Measurements from ENCODE around the gene WDR4.
"Not testable (repeated sequence)": the region's sequence is repeated elsewhere in the genome, so short reads cannot be mapped to it uniquely, and the experiment has no call there.

WDR4 gene

GRCh38 chr21:42875811-42876210, 3.5 kb downstream of the WDR4 start:
- DNase-seq (ENCODE audit: low read depth) = not testable (repeated sequence)

DNA sequence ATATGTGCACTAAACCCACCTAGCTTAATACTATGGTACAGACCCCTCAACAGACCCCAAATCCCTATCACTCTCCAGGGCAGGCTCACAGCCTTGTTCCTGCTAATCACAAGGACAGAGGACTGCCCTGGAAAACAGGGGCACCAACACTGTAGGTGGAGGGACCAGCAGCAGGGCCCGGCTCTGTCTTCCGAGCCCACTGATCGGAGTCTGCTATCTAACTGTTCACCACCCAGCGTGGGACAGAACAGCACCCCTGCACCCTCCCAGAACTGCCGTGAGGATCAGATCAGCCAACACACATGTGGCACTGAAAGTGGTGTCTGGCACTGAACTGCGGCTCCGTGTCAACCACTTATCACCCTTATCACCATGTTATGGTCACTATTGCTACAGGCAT, 6.2 kb downstream of the WDR4 start:
- no peak for DNase-seq (ENCODE audit: low read depth)

- no peak for DNase-seq (ENCODE audit: low read depth)
These were observed 11.1 kb downstream of the WDR4 start for GRCh38 chr21:42868196-42868595.

GRCh38 chr21:42865776-42866160, 13.6 kb downstream of the WDR4 start:
- DNase-seq (ENCODE audit: low read depth) = no peak

- no peak for DNase-seq (ENCODE audit: low read depth)
These were observed 14.2 kb downstream of the WDR4 start for GRCh38 chr21:42864815-42865775.

DNA sequence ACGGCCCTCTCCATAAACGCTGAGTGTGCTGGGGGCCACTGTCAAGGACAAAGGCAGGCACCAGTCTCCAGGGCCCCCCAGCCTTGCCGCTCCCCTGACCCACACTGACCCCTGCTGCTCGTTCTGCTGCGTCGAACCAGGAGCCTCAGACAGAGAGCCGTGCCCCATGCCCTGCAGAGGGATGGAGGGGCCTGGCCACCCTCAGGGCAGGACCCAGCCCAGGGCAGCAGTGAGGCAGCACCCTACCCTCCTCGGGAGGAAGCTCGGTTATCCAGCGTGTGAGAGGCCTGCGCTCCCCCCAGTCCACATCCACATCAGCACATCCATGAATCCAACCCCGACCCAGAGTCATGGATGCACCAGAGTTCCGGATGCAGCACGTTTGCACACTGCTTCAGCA, 15.1 kb downstream of the WDR4 start:
- DNase-seq (ENCODE audit: low read depth) = no peak

- DNase-seq (ENCODE audit: low read depth) = no peak
These were observed 15.9 kb downstream of the WDR4 start for GRCh38 chr21:42863504-42863870.

DNA sequence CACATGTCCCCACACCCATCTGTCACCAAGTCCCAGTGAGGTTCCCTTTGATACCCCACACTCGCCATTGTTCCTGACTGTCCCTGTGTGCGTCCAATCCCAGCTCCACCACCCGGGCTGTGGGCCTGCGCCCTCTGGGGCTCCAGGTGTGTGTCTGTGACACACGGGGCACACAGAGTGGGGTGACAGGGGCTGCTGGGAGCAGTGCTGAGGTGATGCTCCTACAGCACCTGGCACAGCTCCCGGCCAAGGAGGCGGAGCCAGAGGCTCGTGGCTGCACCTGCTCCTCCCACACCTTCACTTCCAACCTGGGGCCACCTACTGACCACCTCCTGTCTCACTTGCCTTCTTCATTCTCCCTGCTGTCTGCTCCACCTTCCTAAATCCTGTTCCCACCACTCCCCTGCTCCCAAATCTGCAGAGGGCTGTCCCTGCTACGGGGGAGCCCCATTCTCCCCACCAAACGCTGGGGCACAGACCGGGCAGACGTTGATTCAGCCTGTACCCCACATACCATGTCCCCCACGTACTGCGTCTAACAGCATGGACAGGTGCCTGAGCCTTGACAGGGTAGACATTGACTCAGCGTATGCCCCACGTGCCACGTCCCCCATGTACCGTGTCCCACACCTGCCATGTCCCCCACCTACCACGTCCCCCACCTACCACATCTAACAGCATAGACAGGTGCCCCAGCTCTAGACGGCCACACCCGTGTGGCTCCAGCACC, 16.4 kb downstream of the WDR4 start:
- no peak for DNase-seq (ENCODE audit: low read depth)

GRCh38 chr21:42861848-42862400, 17.4 kb downstream of the WDR4 start:
- DNase-seq (ENCODE audit: low read depth) = no peak

DNA sequence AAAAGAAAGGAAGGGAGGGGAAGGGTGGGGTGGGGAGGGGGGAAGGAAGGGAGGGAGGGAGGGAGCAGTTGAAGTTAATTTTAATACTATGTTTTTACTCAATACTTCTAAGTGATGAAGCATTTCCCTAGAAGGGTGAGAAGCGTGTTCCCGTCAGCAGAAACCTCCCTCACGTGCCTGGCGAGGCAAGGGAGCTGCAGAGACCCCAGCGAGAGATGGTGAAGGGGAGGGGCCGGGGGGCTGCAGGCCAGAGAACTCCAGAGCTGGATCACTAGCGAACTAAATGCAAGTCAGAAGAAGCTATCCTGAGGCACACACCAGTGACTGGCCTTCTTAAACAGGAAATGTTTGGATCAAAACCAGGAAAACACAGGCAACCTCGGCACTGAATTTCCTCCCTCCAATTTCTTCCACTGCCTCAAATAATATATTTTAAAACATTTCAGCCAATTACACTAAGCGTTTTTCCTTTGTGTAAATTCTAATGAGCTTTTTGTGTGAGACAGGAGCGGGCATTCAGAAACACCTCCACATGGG, 18.0 kb downstream of the WDR4 start:
- no peak for DNase-seq (ENCODE audit: low read depth)

- no peak for DNase-seq (ENCODE audit: low read depth)
These were observed 19.0 kb downstream of the WDR4 start for GRCh38 chr21:42860345-42860744.

DNA sequence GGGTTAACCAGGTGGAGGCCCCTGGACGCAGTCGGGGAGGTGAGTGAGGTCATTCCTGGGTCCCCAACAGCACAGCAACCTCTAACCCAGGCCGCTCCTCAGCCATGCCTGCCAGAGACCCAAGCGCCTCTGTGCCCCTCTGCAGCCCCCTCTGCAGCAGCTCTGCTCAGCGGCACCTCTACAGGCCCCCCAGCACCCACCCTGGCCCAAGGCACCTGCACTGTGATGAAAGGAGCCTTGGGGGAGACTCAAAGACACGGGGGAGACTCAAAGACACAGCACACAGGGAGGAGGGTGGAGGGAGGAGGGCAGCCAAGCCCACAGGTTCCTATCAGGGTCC, 19.5 kb downstream of the WDR4 start:
- DNase-seq (ENCODE audit: low read depth) = no peak

DNA sequence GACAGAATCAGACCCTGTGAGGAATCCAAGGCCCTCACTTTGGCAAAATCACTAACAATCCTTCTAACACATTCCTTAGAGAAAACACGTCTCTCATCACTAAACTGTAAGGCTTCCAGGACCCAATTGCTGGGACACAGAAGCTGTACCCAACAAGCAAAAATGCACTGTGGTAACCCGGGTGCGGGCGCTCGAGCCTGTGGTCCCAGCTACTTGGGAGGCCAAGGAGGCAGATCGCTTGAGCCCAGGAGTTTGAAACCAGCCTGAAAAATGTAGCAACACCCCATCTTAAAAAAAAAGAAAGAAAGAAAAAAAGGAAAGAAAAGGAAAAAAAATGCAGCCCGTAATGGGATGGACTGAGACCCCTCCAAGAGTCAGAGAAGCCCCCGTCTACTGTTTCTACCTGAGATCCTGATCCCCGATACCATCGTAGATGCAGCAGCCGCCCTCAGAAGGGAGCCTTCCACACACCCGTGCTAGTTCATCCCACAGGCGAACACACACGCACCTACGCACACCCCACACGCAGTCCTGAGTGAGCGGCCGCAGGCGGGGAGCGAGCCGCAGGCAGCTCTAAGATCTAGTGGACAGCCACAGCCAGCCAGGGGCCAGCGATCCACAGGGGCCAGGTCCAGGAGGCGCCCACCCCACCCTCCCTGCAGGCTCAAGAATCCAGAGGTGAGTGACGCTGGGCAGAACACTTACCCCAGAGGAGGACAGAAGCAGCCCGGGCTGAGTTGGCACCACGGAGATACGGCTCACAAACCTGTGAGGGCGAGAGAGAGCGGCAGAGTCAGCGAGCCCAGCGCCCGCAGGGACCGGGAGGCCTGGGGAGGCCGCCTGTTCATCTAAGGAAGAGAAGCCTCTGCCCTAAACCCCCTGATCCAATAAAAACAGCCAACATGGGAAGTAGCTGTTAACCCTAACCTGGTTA, 20.1 kb downstream of the WDR4 start:
- no peak for DNase-seq (ENCODE audit: low read depth)

GRCh38 chr21:42858185-42858847, 21.0 kb downstream of the WDR4 start:
- no peak for DNase-seq (ENCODE audit: low read depth)

- no peak for DNase-seq (ENCODE audit: low read depth)
These were observed 22.1 kb downstream of the WDR4 start for GRCh38 chr21:42857216-42857615.

DNA sequence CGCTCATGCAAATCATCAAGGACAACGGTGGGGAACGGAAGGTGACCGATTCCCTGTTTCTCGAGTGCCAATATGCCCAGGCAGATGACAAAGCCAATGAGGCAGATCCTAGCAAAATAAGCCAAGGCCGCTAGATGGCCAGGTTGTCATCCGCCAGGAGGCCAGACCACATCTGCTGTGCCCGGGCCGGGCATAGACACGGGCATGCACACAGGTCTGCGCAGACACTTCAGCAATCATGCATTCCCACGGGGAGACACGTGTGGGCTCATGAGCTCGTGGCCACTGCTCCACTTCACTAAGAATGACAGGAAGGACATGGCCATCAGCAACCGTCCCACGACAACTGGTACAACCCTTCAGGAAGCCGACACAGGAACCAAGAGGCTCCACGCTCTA, 23.4 kb downstream of the WDR4 start:
- no peak for DNase-seq (ENCODE audit: low read depth)

GRCh38 chr21:42855171-42855936, 24.0 kb downstream of the WDR4 start:
- DNase-seq (ENCODE audit: low read depth) = no peak

DNA sequence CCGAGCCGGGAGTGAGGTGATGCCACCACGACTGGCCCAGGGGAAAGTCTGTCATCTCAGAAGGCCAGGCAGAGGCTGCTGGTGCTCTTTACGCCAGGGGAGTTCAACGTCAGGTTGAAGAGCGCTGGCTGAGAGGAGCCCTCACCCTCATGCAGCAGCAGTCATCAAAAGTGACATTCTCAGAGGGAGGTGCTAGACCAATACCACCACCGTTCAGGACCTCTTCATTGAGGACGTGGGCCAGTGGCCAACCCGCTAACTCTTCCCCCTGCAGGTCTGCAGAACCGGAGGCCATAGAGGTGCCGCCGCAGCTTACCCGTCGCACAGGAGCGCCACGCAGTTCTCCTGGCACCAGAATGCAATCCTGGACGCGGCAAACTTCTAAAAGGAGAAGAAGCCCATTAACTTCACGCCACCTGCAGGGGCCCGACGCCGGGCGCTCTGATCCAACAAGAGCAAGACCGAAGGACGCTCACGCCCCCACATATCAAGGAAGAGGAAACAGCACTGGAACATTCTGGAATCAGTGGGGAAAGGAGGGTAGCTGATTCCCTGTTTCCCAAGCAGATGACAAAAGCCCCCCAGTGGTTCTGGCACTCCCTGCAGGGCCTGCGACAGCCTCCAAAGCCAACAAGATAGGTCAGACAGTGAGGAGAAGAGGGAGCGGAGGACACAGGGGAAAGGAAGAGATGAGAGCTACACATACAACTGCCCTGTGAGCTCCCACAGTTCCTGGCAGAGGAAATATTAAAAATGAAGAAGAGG, 24.9 kb downstream of the WDR4 start:
- no peak for DNase-seq (ENCODE audit: low read depth)

GRCh38 chr21:42853621-42854020, 25.7 kb downstream of the WDR4 start:
- no peak for DNase-seq (ENCODE audit: low read depth)

Measured in stimulated activated CD8-positive, alpha-beta memory T cell treated with anti-CD3 and anti-CD28 coated beads, Interleukin-7, amount 100 ng/mL, for 24 hours (primary cell).